ENCODE data around the gene FIGN.

DNA sequence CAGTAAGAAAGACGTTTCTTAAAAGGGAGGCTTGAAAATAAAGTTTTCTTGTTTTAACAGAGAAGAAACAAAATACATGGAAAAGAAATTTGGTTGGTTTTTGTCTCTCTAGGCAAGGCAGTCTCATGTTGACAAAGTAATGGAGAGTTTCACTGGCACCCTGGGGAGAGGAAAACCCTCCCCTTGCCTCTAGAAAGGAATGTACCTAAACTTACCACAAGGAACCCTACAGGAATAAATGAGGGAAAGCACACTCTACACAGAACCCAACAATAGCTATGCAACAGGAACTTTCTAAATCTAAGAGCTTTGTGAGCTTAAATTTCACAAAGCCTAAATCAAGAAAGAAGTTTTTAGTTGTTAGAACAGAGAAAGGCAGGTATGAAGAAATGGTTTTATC, 37.0 kb downstream of the FIGN start:
- TF ChIP-seq, protein P1, sequence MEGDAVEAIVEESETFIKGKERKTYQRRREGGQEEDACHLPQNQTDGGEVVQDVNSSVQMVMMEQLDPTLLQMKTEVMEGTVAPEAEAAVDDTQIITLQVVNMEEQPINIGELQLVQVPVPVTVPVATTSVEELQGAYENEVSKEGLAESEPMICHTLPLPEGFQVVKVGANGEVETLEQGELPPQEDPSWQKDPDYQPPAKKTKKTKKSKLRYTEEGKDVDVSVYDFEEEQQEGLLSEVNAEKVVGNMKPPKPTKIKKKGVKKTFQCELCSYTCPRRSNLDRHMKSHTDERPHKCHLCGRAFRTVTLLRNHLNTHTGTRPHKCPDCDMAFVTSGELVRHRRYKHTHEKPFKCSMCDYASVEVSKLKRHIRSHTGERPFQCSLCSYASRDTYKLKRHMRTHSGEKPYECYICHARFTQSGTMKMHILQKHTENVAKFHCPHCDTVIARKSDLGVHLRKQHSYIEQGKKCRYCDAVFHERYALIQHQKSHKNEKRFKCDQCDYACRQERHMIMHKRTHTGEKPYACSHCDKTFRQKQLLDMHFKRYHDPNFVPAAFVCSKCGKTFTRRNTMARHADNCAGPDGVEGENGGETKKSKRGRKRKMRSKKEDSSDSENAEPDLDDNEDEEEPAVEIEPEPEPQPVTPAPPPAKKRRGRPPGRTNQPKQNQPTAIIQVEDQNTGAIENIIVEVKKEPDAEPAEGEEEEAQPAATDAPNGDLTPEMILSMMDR (IDR thresholded peaks at IDR 0.05), result peak; percentile 13
- TF ChIP-seq EZH2phosphoT487 (IDR thresholded peaks at IDR 0.05) (no peak), EZH2 (IDR thresholded peaks at IDR 0.05) (no peak)

Data from neural progenitor cell (in vitro differentiated cells).